Measurements from ENCODE around the gene YTHDF2. TPM values are rescaled to one million over a fixed set of nuclear protein-coding genes. Genes with fewer than 3 reads are reported as not detected.

The YTHDF2 gene
- total and polyA plus RNA-seq, 2 of the 13 experiments (the other 11 are each of a cell fraction or from before 2014, with no cell fraction given) = 48.4 to 59.6 TPM

- TF ChIP-seq ZNF407 (CRISPR knock-in tag; IDR thresholded peaks at IDR 0.05; ENCODE audit: not compliant biosample characterization) (peak; percentile 53), IKZF5 (CRISPR knock-in tag; IDR thresholded peaks at IDR 0.05) (peak; percentile 95), ZNF383 (CRISPR knock-in tag; IDR thresholded peaks at IDR 0.05; ENCODE audit: borderline replicate concordance) (peak; percentile 96; the same call in 1 of the 2 replicates), ZNF790 (CRISPR knock-in tag; IDR thresholded peaks at IDR 0.05; ENCODE audit: borderline replicate concordance) (no peak; the same call in 1 of the 2 replicates), AGO2 (optimal IDR thresholded peaks at IDR 0.05; ENCODE audit: low read depth, low read length) (peak; percentile 95), NR2F6 (IDR thresholded peaks at IDR 0.05) (peak; percentile 64), NR2F6 (CRISPR knock-in tag; IDR thresholded peaks at IDR 0.05) (no peak; the same call in 1 of the 2 replicates), MXD4 (CRISPR knock-in tag; IDR thresholded peaks at IDR 0.05) (peak; percentile 92), CEBPG (CRISPR knock-in tag; IDR thresholded peaks at IDR 0.05) (peak; percentile 7; the same call in 1 of the 2 replicates), ERF (CRISPR knock-in tag; IDR thresholded peaks at IDR 0.05) (0 out of 2 replicates have a peak, but pooled peaks have one; percentile 76), ZBTB3 (CRISPR knock-in tag; IDR thresholded peaks at IDR 0.05; ENCODE audit: borderline replicate concordance, low read depth) (peak; percentile 23; the same call in 1 of the 2 replicates), ZNF713 (CRISPR knock-in tag; IDR thresholded peaks at IDR 0.05) (no peak), CBX2 (IDR thresholded peaks at IDR 0.05; ENCODE audit: low read depth, low read length) (no peak), CBX2 (CRISPR knock-in tag; IDR thresholded peaks at IDR 0.05; ENCODE audit: low read depth) (no peak), ATF7-NPFF (CRISPR knock-in tag; IDR thresholded peaks at IDR 0.05; ENCODE audit: low read depth) (peak; percentile 22), ZNF18 (CRISPR knock-in tag; IDR thresholded peaks at IDR 0.05; ENCODE audit: insufficient replicate concordance) (peak; percentile 32)
These were observed at the start of gene YTHDF2 (continued) for GRCh38 chr1:28736450-28737306.

Data from HepG2 (cell line).